ENCODE results near the gene SRSF8.

DNA sequence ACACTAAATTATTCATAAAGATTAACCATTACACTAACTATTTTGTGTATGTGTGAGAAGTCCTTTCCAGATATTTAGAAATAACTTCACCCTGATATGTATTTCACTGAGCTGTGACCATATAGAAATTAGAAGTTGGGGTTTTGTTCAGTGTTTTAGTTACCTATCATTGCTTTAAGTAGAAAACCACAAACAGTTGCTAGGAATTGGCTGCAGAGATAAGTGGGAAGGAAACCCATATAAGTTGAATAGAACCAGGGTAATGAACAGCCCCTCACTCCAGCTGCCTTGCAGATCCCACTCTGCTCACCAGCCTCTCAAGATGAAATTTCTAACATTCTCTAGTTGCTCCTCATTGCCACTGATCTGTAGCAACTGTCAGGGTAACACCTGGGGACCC is 10.3 kb downstream of the SRSF8 start:
- TF ChIP-seq, protein P1, sequence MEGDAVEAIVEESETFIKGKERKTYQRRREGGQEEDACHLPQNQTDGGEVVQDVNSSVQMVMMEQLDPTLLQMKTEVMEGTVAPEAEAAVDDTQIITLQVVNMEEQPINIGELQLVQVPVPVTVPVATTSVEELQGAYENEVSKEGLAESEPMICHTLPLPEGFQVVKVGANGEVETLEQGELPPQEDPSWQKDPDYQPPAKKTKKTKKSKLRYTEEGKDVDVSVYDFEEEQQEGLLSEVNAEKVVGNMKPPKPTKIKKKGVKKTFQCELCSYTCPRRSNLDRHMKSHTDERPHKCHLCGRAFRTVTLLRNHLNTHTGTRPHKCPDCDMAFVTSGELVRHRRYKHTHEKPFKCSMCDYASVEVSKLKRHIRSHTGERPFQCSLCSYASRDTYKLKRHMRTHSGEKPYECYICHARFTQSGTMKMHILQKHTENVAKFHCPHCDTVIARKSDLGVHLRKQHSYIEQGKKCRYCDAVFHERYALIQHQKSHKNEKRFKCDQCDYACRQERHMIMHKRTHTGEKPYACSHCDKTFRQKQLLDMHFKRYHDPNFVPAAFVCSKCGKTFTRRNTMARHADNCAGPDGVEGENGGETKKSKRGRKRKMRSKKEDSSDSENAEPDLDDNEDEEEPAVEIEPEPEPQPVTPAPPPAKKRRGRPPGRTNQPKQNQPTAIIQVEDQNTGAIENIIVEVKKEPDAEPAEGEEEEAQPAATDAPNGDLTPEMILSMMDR (IDR thresholded peaks at IDR 0.05; ENCODE audit: low read depth, low read length) = no peak
- TF ChIP-seq POLR2A (IDR thresholded peaks at IDR 0.05; ENCODE audit: extremely low read depth, insufficient read length) = no peak
